PC-9 (cell line): ENCODE measurements around the gene PCDH1. TPM values are rescaled to one million over a fixed set of nuclear protein-coding genes. Genes with fewer than 3 reads are reported as not detected.

Experiments
- BruUV-seq: library from RNA; stranded (reverse); fragments of 400-500 nt; replicated peaks from 2 replicates; lab custom pipeline; 2021; lab: Mats Ljungman, UMichigan
- CTCF ChIA-PET: fragments of 300-600 bp; sonication (Branson Sonifier 250); formaldehyde crosslinking; loops from one replicate; lab custom pipeline; 2022; ENCODE audit warnings: antibody characterized with exemption; lab: Charles Lee
- POLR2A ChIA-PET: fragments of 300-600 bp; sonication (Branson Sonifier 250); formaldehyde crosslinking; loops from one replicate; lab custom pipeline; 2022; ENCODE audit warnings: antibody characterized with exemption; ENCODE audit not compliant: unreplicated experiment; lab: Charles Lee
- DNase-seq, 2 experiments: peaks; one replicate each; pipeline versions ENCODE4 v3.0.0 to v3.0.0-alpha.2; 2015 to 2022; ENCODE audit warnings: mixed read lengths in 1 of 2
- H2AFZ ChIP-seq: fragments of 200-600 bp; sonication (generic); 2 replicates; pipeline ENCODE4 v1.8.1; 2017; ENCODE audit warnings: antibody characterized with exemption
- H3F3A ChIP-seq: fragments of 200-600 bp; sonication (generic); 2 replicates; pipeline ENCODE4 v1.8.1; 2017; ENCODE audit warnings: antibody characterized with exemption, mild to moderate bottlenecking, low read depth; ENCODE audit not compliant: insufficient read depth
- H3K27ac ChIP-seq: fragments of 200-600 bp; sonication (generic); 2 replicates; pipeline ENCODE4 v1.6.1; 2016; ENCODE audit warnings: mixed run types
- H3K27me3 ChIP-seq: fragments of 200-600 bp; sonication (generic); 2 replicates; pipeline ENCODE4 v1.6.1; 2016; ENCODE audit warnings: low read depth, mixed run types; ENCODE audit not compliant: insufficient read depth
- H3K36me3 ChIP-seq: fragments of 200-600 bp; sonication (generic); 2 replicates; pipeline ENCODE4 v1.6.1; 2016; ENCODE audit warnings: low read depth, mixed run types
- H3K4me1 ChIP-seq: fragments of 200-600 bp; sonication (generic); replicated peaks from 2 replicates; pipeline ENCODE4 v1.6.1; 2016; ENCODE audit warnings: mixed run types; ENCODE audit not compliant: insufficient read depth
- H3K4me2 ChIP-seq: fragments of 200-600 bp; sonication (generic); 2 replicates; pipeline ENCODE4 v1.6.1; 2017; ENCODE audit warnings: mixed run types
- H3K4me3 ChIP-seq: fragments of 200-600 bp; sonication (generic); 2 replicates; pipeline ENCODE4 v1.6.1; 2016; ENCODE audit warnings: mixed run types
- H3K79me2 ChIP-seq: fragments of 200-600 bp; sonication (generic); 2 replicates; pipeline ENCODE4 v1.6.1; 2017; ENCODE audit warnings: low read depth, mixed run types
- H3K9me2 ChIP-seq: fragments of 200-600 bp; sonication (generic); 2 replicates; pipeline ENCODE4 v1.8.1; 2017; ENCODE audit warnings: mild to moderate bottlenecking; ENCODE audit not compliant: insufficient read depth
- H3K9me3 ChIP-seq: fragments of 200-600 bp; sonication (generic); 2 replicates; pipeline ENCODE4 v1.8.1; 2016; ENCODE audit warnings: low read depth; ENCODE audit not compliant: insufficient read depth
- H4K20me1 ChIP-seq: fragments of 200-600 bp; sonication (generic); 2 replicates; pipeline ENCODE4 v1.8.1; 2017; ENCODE audit not compliant: insufficient read depth
- CTCF ChIP-seq: fragments of 200-600 bp; sonication (generic); conservative IDR thresholded peaks from 2 replicates; pipeline ENCODE4 v1.6.1; 2017; ENCODE audit warnings: mixed run types, antibody characterized with exemption, mild to moderate bottlenecking, moderate library complexity
- EZH2 ChIP-seq: fragments of 200-600 bp; sonication (generic); IDR thresholded peaks from 2 replicates; pipeline ENCODE4 v1.8.0; 2017; ENCODE audit warnings: antibody characterized with exemption, low read depth
- intact Hi-C: fragments of 100-400 bp; cut with micrococcal nuclease; formaldehyde crosslinking; loops from one replicate; pipeline ENCODE4 v1.10.0; 2022; ENCODE audit not compliant: unreplicated experiment
- total RNA-seq: library from RNA; stranded (reverse); gene quantifications from 2 replicates; pipeline ENCODE4 v1.2.3, GENCODE V29; 2021

PCDH1 gene
- total RNA-seq, 1 experiment from 2014 or later, result 88.5 TPM

- CTCF ChIA-PET, result no interaction called here
- intact Hi-C loops, result loop anchor here (2.0 kb wide), 1 partner anchor 36 kb away; no protein-coding TSS in a partner anchor
- no TSS peak for BruUV-seq
Observed at GRCh38 chr5:141862936-141863543, 15.2 kb downstream of the PCDH1 start.

GRCh38 chr5:141861194-141861593 lies 17.0 kb downstream of the PCDH1 start:
- Histone ChIP-seq H2AFZ (no peak overlapping the region), H4K20me1 (peaks cover 34% of the 10 kb centered on the region), H3K9me3 (no peaks in the 10 kb centered on the region), H3K36me3 (peaks cover 38% of the 10 kb centered on the region), H3K9me2 (no peaks in the 10 kb centered on the region), H3K79me2 (peaks cover 41% of the 10 kb centered on the region), H3K4me1 (peaks cover 23% of the 10 kb centered on the region), H3F3A (peaks cover 34% of the 10 kb centered on the region; the same call in 1 of the 2 replicates), H3K27me3 (no peaks in the 10 kb centered on the region), H3K27ac (no peak overlapping the region), H3K4me3 (no peak overlapping the region), H3K4me2 (no peak overlapping the region)
- ChIA-PET POLR2A (no interaction called here), CTCF (no interaction called here)
- DNase-seq, result no peak
- no TSS peak for BruUV-seq
- intact Hi-C loops, result no loop called here
- TF ChIP-seq CTCF, result no peak
- TF ChIP-seq EZH2, result no peak

More at GRCh38 chr5:141862936-141863543, 15.2 kb downstream of the PCDH1 start:
- no peak for TF ChIP-seq CTCF
- no peak for TF ChIP-seq EZH2
- peaks cover 34% of the 10 kb centered on the region for H4K20me1 ChIP-seq
- H3K36me3 ChIP-seq, result peaks cover 54% of the 10 kb centered on the region
- H3K9me2 ChIP-seq, result no peaks in the 10 kb centered on the region
- peaks cover 59% of the 10 kb centered on the region for H3K79me2 ChIP-seq
- H3K4me1 ChIP-seq, result peaks cover 42% of the 10 kb centered on the region
- no peak overlapping the region for H3K4me3 ChIP-seq
- no peak overlapping the region for H2AFZ ChIP-seq
- no peaks in the 10 kb centered on the region for H3K27me3 ChIP-seq
- DNase-seq, result no peak
- H3K27ac ChIP-seq, result no peak overlapping the region
- POLR2A ChIA-PET, result no interaction called here
- no peak overlapping the region for H3K4me2 ChIP-seq
- peaks cover 52% of the 10 kb centered on the region for H3F3A ChIP-seq
- no peaks in the 10 kb centered on the region for H3K9me3 ChIP-seq

- intact Hi-C loops, result no loop called here
- H3K27me3 ChIP-seq, result no peaks in the 10 kb centered on the region
- peak overlapping the region; percentile 30 for H3K27ac ChIP-seq
- H3K4me2 ChIP-seq, result no peak overlapping the region
- ChIA-PET POLR2A (interaction anchor here (0.6 kb wide), 1 partner anchor 366 kb away, joined by 3 read pairs; no protein-coding TSS in a partner anchor), CTCF (no interaction called here)
- H3K36me3 ChIP-seq, result peaks cover 14% of the 10 kb centered on the region; the same call in 1 of the 2 replicates
- no peak overlapping the region for H3K4me3 ChIP-seq
- no peaks in the 10 kb centered on the region for H3K9me3 ChIP-seq
- no peak for DNase-seq
- H3F3A ChIP-seq, result peaks cover 24% of the 10 kb centered on the region; the same call in 1 of the 2 replicates
- H2AFZ ChIP-seq, result no peak overlapping the region
- H3K79me2 ChIP-seq, result peaks cover 15% of the 10 kb centered on the region
- TF ChIP-seq CTCF (no peak), EZH2 (no peak)
- no peaks in the 10 kb centered on the region for H3K9me2 ChIP-seq
- H4K20me1 ChIP-seq, result peaks cover 8% of the 10 kb centered on the region; the same call in 1 of the 2 replicates
- BruUV-seq, result no TSS peak
- H3K4me1 ChIP-seq, result 0 out of 2 replicates have a peak, but pooled peaks cover 5% of the 10 kb centered on the region
Observed at GRCh38 chr5:141858079-141858765, 20.0 kb downstream of the PCDH1 start.
